Fibroblast of lung (primary cell): ENCODE data around the gene STARD5.

Source experiments
- CTCF ChIP-seq, 2 donors: IDR thresholded peaks in 1 of 2; conservative IDR thresholded peaks in 1 of 2; 1 replicate in 1 of 2; 2 replicates in 1 of 2; pipeline ENCODE4 v1.5.1; 2011 to 2012; ENCODE audit warnings: low read length in 2 of 2, control low read depth in 1 of 2, inconsistent platforms in 1 of 2, low read depth in 1 of 2, mild to moderate bottlenecking in 1 of 2
- EZH2 ChIP-seq: IDR thresholded peaks from 2 replicates; pipeline ENCODE4 v1.5.1; 2012; ENCODE audit warnings: low read length, control low read depth, mild to moderate bottlenecking; ENCODE audit errors: missing control alignments

GRCh38 chr15:81263477-81263876 is 60.5 kb downstream of the STARD5 start:
- TF ChIP-seq CTCF (conservative IDR thresholded peaks at IDR 0.05 in 1 of 2, IDR thresholded peaks at IDR 0.05 in 1 of 2; ENCODE audit: low read depth in 1 of 2, low read length in 2 of 2) (no peak), EZH2 (no peak)
